BJ (cell line): ENCODE measurements around the gene UCKL1. TPM values are rescaled to one million over a fixed set of nuclear protein-coding genes. Genes with fewer than 3 reads are reported as not detected.

Experiments used
- CTCF ChIA-PET: fragments of 350-600 bp; formaldehyde crosslinking; extraction: SDS; loops from one replicate; lab custom pipeline; 2021; ENCODE audit warnings: antibody characterized with exemption, inconsistent platforms; lab: Yijun Ruan, JAX
- POLR2A ChIA-PET: fragments of 300-600 bp; sonication (Branson Sonifier 250); formaldehyde crosslinking; extraction: SDS; loops from one replicate; lab custom pipeline; 2021; ENCODE audit warnings: antibody characterized with exemption; lab: Charles Lee
- DNase-seq: peaks from one replicate; pipeline ENCODE4 v3.0.0-alpha.2; 2011; ENCODE audit warnings: low read depth
- H3K27me3 ChIP-seq: 2 replicates; pipeline ENCODE4 v1.6.0; 2011; ENCODE audit warnings: low read length; ENCODE audit not compliant: control insufficient read depth, insufficient read depth
- H3K36me3 ChIP-seq: 2 replicates; pipeline ENCODE4 v1.5.1; 2011; ENCODE audit warnings: low read length; ENCODE audit not compliant: control insufficient read depth, insufficient read depth
- H3K4me3 ChIP-seq: 2 replicates; pipeline ENCODE4 v1.5.1; 2011; ENCODE audit warnings: low read depth, mild to moderate bottlenecking, control low read depth, low read length
- polyA minus RNA-seq: library from RNA; depleted of rRNA, polyadenylated mRNA; stranded (reverse); fragments of >200 nt; gene quantifications from 2 replicates; pipeline ENCODE4 v1.2.3, GENCODE V29; 2011; rRNA and poly(A)+ RNA removed
- polyA plus RNA-seq: library from polyadenylated mRNA; depleted of rRNA; stranded (reverse); fragments of >200 nt; gene quantifications from 2 replicates; pipeline ENCODE4 v1.2.3, GENCODE V29; 2011; rRNA removed
- TF ChIP-seq, protein P1 (sequence below): IDR thresholded peaks from 2 replicates; pipeline ENCODE4 v1.5.1; 2011; ENCODE audit warnings: low read depth, mild to moderate bottlenecking, control low read depth, inconsistent platforms, low read length, moderate library complexity; ENCODE audit not compliant: insufficient read depth

UCKL1 gene
- 24.0 and 40.1 TPM in 2 replicates for polyA plus RNA-seq
- polyA minus RNA-seq, result 20.3 and 23.0 TPM in 2 replicates

DNA sequence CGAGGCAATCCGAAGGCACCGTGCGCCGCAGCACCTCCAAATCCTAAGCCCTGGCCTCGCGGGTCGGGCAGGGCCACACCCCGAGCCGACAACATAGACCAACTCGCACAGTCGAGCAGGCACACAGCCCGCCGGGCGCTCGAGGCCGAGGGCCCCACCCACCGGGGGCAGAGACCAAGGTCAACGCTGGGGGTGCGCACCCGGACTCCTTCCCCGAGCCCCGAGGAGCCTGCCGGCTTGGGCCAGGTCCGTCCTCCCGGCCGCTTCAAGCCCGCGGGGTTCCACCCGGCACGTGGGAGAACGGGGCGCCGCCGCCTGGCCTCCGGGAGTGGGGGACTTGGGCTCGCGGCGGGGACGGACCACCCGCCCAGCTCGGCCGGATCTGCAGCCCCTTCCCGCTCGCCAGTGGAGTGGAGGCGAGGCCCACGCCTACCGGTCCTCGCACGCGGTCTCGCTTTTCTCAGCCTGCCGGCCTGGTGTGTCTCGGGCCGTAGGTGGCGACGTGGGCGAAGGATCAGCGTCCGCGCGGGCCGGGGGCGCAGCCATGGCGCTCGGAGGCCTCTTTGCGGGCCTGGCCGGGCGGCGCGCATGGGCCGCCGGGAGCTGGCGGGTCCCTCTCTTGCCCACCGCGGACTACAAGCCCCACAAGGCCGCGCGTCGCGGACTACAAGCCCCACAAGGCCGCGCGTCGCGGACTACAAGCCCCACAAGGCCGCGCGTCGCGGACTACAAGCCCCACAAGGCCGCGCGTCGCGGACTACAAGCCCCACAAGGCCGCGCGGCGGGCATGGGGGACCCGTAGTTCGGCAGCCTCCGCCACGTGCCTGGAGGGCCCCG is at the start of gene UCKL1:
UCKL1 (minus strand) TSS at position 590 of the 837 bp plus-strand sequence; CDS start at position 546, 44 bp downstream.
- peak within 1 kb of the TSS; percentile 97 for H3K4me3 ChIP-seq
- peaks cover 13% of the 10 kb centered on the region for H3K36me3 ChIP-seq
- ChIA-PET CTCF (interaction anchor here (0.6 to 1.4 kb wide), 6 partner anchors 18 to 530 kb away, joined by 3 to 7 read pairs (median 4); no protein-coding TSS in a partner anchor), POLR2A (interaction anchor here (0.6 kb wide), 2 partner anchors 28 to 82 kb away, joined by 3 to 4 read pairs; no protein-coding TSS in a partner anchor)
- TF ChIP-seq, protein P1, sequence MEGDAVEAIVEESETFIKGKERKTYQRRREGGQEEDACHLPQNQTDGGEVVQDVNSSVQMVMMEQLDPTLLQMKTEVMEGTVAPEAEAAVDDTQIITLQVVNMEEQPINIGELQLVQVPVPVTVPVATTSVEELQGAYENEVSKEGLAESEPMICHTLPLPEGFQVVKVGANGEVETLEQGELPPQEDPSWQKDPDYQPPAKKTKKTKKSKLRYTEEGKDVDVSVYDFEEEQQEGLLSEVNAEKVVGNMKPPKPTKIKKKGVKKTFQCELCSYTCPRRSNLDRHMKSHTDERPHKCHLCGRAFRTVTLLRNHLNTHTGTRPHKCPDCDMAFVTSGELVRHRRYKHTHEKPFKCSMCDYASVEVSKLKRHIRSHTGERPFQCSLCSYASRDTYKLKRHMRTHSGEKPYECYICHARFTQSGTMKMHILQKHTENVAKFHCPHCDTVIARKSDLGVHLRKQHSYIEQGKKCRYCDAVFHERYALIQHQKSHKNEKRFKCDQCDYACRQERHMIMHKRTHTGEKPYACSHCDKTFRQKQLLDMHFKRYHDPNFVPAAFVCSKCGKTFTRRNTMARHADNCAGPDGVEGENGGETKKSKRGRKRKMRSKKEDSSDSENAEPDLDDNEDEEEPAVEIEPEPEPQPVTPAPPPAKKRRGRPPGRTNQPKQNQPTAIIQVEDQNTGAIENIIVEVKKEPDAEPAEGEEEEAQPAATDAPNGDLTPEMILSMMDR, result peak; percentile 0; the same call in 1 of the 2 replicates
- H3K27me3 ChIP-seq, result no peaks in the 10 kb centered on the region
- peak; percentile 50 for DNase-seq

DNA sequence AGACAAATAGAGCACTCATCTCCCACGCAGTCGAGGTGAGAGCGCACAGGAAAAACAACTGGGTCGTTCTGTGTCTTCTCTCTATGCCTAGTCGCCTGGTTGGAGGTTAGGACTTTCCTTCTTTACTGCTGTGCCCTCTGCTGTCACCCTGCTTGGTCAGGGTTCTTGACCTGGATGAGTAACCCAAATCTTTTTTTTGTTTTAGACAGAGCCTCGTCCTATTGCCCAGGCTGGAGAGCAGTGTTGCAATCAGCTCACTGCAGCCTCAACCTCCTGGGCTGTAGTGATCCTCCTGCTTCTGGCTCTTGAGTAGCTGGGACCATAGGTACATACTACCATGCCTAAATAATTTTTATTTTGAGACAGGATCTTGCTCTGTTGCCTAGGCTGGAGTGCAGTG is 49.2 kb upstream of the UCKL1 start:
- POLR2A ChIA-PET, result no interaction called here
- peaks cover 18% of the 10 kb centered on the region for H3K36me3 ChIP-seq
- DNase-seq, result no peak
- H3K4me3 ChIP-seq, result no peak overlapping the region
- TF ChIP-seq, protein P1, result no peak
- H3K27me3 ChIP-seq, result no peaks in the 10 kb centered on the region
- CTCF ChIA-PET, result interaction anchor here (1.9 to 3.0 kb wide), 2 partner anchors 33 to 64 kb away, joined by 5 to 7 read pairs; no protein-coding TSS in a partner anchor

DNA sequence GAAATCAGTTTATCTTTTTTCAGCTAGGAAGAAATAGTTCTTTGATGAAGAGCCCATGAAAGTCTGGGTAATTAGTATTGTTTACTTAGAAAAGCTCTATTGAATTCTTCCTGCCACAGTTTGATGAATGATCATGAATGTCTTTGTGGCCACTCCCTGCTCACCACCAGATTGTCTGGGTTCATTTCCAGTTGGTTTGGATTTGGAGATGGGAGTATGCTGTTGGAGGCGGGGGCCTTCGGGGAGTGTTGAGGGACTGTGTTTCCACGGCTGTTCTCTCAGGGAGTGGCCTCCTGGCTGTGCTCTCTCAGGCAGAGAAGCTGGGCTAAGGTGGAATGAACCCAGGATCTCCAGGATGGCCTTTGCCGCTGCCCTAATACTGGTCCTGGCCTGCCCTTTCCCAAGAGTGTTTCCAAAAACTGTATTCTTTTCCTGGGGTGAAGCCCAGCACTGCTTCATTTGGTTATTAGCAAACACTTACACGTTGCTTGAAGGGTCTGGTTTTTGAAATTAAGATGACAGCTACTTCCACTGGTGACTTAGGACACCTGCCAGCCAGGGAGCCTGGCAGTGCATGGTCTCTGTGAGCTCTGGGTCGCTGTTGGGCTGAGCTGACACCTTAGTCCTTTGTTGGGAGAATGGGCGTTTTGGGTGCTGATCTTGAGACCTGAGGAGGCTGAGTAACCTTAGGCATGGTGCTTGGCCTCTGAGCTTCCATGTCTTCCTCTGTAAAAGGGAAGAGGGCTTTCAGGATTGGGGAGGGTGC is 47.9 kb upstream of the UCKL1 start:
- ChIA-PET CTCF (interaction anchor here (0.8 to 3.0 kb wide), 5 partner anchors 24 to 467 kb away, joined by 3 to 7 read pairs (median 5); partner anchors contain the start of genes PRPF6 and PTK6), POLR2A (no interaction called here)
- TF ChIP-seq, protein P1, result no peak
- H3K27me3 ChIP-seq, result no peaks in the 10 kb centered on the region
- no peak for DNase-seq
- H3K36me3 ChIP-seq, result peaks cover 23% of the 10 kb centered on the region
- no peak overlapping the region for H3K4me3 ChIP-seq

DNA sequence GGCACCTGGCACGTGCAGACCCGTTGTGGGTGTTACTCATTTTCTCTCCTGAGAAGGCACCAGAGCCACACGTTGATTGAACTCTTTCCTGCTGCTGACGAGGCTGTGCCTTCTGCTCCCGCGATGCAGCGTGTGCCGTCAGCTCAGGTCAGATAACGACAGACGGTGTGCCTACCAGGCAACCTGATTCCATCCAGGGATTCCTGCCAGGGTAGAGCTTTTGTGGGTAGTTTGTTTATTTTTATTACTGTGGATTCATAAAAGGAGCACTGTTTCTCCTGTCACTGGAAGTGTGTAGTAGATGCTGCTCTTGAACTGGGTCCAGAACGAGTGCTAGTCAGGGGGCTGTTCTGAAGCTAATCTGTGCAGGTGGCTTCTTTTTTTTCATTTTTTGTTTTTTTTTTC is 45.4 kb upstream of the UCKL1 start:
- H3K27me3 ChIP-seq, result no peaks in the 10 kb centered on the region
- no peak overlapping the region for H3K4me3 ChIP-seq
- peaks cover 22% of the 10 kb centered on the region for H3K36me3 ChIP-seq
- TF ChIP-seq, protein P1, result no peak
- ChIA-PET CTCF (interaction anchor here (0.7 to 1.2 kb wide), 2 partner anchors 9 to 17 kb away, joined by 3 to 4 read pairs; no protein-coding TSS in a partner anchor), POLR2A (no interaction called here)
- no peak for DNase-seq

DNA sequence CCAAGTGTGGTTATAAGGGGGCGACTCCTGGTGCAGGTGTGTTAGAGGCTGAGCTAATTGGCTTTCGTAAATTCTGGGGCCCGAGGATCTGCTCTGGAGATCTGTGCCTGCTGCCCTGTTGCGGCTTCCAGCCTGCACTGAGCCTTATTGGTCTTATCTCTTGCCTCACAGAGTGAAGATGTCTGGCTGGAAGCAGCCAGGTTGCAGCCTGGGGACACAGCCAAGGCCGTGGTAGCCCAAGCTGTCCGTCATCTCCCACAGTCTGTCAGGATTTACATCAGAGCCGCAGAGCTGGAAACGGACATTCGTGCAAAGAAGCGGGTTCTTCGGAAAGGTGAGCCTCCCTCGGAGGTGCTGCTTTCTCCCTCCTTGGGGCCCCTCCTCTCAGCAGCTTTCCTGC is 44.7 kb upstream of the UCKL1 start:
- peaks cover 26% of the 10 kb centered on the region for H3K36me3 ChIP-seq
- H3K4me3 ChIP-seq, result no peak overlapping the region
- ChIA-PET CTCF (interaction anchor here (1.2 kb wide), 1 partner anchor 16 kb away, joined by 4 read pairs; no protein-coding TSS in a partner anchor), POLR2A (no interaction called here)
- no peak for DNase-seq
- no peaks in the 10 kb centered on the region for H3K27me3 ChIP-seq
- TF ChIP-seq, protein P1, result no peak
